ENCODE data around the gene LPCAT3. TPM values are rescaled to one million over a fixed set of nuclear protein-coding genes. Genes with fewer than 3 reads are reported as not detected.

The LPCAT3 gene
- polyA plus RNA-seq, 3 donors from 2014 or later: 18.4 to 39.2 (median 34.8) TPM

DNA sequence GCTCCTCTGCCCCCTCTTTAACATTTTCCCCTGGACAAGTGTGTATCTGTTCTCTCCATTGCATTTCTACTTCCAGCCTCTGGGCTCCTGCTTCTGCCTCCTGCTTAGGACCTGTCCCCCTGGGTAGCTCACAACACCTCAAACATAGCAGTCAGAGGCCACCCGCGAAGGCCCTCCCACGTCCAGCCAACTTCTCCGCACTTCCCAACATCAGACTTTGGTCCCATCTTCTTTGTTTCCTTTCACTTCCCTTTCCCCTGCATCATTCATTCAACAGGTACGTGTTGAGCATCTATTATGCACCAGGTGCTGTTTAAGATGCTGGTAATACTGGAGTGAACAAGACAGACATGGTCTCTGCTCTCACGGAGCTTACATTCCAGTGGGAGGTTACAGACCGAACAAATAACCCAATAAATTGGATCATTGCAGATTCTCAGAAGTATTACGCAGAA is 71.3 kb downstream of the LPCAT3 start:
- H3K27me3 Mint-ChIP-seq (ENCODE audit: low read depth in 3 of 3): peaks cover 8 to 26% (median 15%) of the 10 kb centered on the region in 3 donors
- DNase-seq: no peak
- H3K9me3 Mint-ChIP-seq: no peaks in the 10 kb centered on the region
- peak overlapping the region; percentile 77 to 85 (median 84) for H3K4me3 Mint-ChIP-seq
- H3K4me1 Mint-ChIP-seq: peaks cover 86 to 87% of the 10 kb centered on the region in 2 donors
- H3K36me3 Mint-ChIP-seq: no peaks in the 10 kb centered on the region
- peak overlapping the region; percentile 46 to 100 (median 92) for H3K27ac Mint-ChIP-seq

GRCh38 chr12:6946033-6946919 is 72.0 kb downstream of the LPCAT3 start:
- Mint-ChIP-seq H3K27me3 (ENCODE audit: low read depth in 3 of 3) (peaks cover 8 to 25% (median 15%) of the 10 kb centered on the region in 3 donors), H3K36me3 (no peaks in the 10 kb centered on the region), H3K9me3 (no peaks in the 10 kb centered on the region), H3K4me1 (peaks cover 85 to 87% of the 10 kb centered on the region in 2 donors), H3K4me3 (peak overlapping the region; percentile 77 to 96 (median 85)), H3K27ac (peak overlapping the region; percentile 46 to 100 (median 92))
- DNase-seq: peak; percentile 26 to 47 (median 44)

- Mint-ChIP-seq H3K4me3 (peak overlapping the region; percentile 85 to 98 (median 93)), H3K9me3 (no peaks in the 10 kb centered on the region), H3K4me1 (peaks cover 80% of the 10 kb centered on the region in 2 donors), H3K27me3 (ENCODE audit: low read depth in 3 of 3) (peaks cover 8 to 25% (median 15%) of the 10 kb centered on the region in 3 donors), H3K27ac (peak overlapping the region in 5 of 6 donors; percentile 31 to 100 (median 95)), H3K36me3 (no peaks in the 10 kb centered on the region)
- DNase-seq: no peak
These were observed 72.7 kb downstream of the LPCAT3 start for GRCh38 chr12:6945613-6946012.

DNA sequence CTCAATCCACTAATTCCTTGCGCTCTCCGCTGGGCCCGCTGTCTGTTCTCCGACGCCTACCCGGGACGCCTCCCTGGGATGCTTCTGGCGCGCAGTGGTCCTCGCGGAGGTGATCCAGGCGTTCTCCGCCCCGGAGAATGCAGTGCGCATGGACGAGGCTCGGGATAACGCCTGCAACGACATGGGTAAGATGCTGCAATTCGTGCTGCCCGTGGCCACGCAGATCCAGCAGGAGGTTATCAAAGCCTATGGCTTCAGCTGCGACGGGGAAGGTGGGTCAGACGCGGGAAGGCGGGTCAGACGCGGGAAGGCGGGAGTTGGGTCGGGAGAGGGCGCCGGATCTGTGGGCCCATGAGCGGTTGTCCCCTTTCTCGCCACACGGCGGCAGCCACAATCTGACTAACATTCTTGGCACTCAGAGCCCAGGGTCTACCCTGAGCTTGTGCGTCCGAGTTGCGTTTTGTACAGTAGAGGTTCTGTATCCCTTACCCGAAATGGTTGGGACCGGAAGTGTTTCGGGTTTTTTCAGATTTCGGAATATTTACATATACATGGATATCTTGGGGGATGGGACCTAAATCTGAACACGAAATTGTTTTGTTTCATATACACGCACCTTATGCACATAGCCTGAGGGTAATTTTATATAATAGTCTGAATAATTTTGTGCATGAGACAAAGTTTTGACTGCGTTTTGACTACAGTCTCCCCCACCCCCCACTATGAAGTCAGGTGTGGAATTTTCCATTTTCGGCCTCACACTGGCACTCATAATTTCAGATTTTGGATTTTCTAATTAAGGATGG is 73.7 kb downstream of the LPCAT3 start:
- H3K36me3 Mint-ChIP-seq: no peaks in the 10 kb centered on the region
- H3K4me3 Mint-ChIP-seq: peak overlapping the region; percentile 85 to 98 (median 93)
- peak overlapping the region; percentile 95 to 100 (median 96) for H3K27ac Mint-ChIP-seq
- H3K27me3 Mint-ChIP-seq (ENCODE audit: low read depth in 3 of 3): peaks cover 8 to 26% (median 15%) of the 10 kb centered on the region in 3 donors
- H3K9me3 Mint-ChIP-seq: no peaks in the 10 kb centered on the region
- peaks cover 70% of the 10 kb centered on the region in 2 donors for H3K4me1 Mint-ChIP-seq
- peak; percentile 82 to 85 (median 83) for DNase-seq

GRCh38 chr12:6943722-6944380 is 74.4 kb downstream of the LPCAT3 start, which contains the start of the genes C12orf57 and RNU7-1:
Gene C12orf57, plus strand, starts transcription at chr12:6944022. Its CDS starts 100 bp downstream, at chr12:6944122.
Gene RNU7-1, plus strand, starts transcription at chr12:6943816.
- DNase-seq: peak in 2 of 3 donors; percentile 83 to 89
- peak within 1 kb of the TSS; percentile 85 to 98 (median 93) for H3K4me3 Mint-ChIP-seq
- H3K27ac Mint-ChIP-seq: peak within 1 kb of the TSS; percentile 95 to 100 (median 96)
- peaks cover 65 to 69% of the 10 kb centered on the region in 2 donors for H3K4me1 Mint-ChIP-seq
- no peaks in the 10 kb centered on the region for H3K36me3 Mint-ChIP-seq
- no peaks in the 10 kb centered on the region for H3K9me3 Mint-ChIP-seq
- peaks cover 8 to 22% (median 13%) of the 10 kb centered on the region in 3 donors for H3K27me3 Mint-ChIP-seq (ENCODE audit: low read depth in 3 of 3)

- no peaks in the 10 kb centered on the region for H3K36me3 Mint-ChIP-seq
- peaks cover 60 to 64% of the 10 kb centered on the region in 2 donors for H3K4me1 Mint-ChIP-seq
- H3K9me3 Mint-ChIP-seq: no peaks in the 10 kb centered on the region
- peak in 2 of 3 donors; percentile 89 to 91 for DNase-seq
- peak overlapping the region; percentile 85 to 98 (median 93) for H3K4me3 Mint-ChIP-seq
- H3K27me3 Mint-ChIP-seq (ENCODE audit: low read depth in 3 of 3): peaks cover 8 to 22% (median 12%) of the 10 kb centered on the region in 3 donors
- H3K27ac Mint-ChIP-seq: peak overlapping the region; percentile 95 to 100 (median 96)
These were observed 74.9 kb downstream of the LPCAT3 start for GRCh38 chr12:6943389-6943721.

- H3K36me3 Mint-ChIP-seq: no peaks in the 10 kb centered on the region
- peak overlapping the region in 3 of 5 donors; percentile 20 to 57 (median 21) for H3K4me3 Mint-ChIP-seq
- peaks cover 56 to 59% of the 10 kb centered on the region in 2 donors for H3K4me1 Mint-ChIP-seq
- H3K9me3 Mint-ChIP-seq: no peaks in the 10 kb centered on the region
- H3K27me3 Mint-ChIP-seq (ENCODE audit: low read depth in 3 of 3): peaks cover 8 to 22% (median 12%) of the 10 kb centered on the region in 3 donors
- DNase-seq: no peak
- peak overlapping the region; percentile 88 to 100 (median 96) for H3K27ac Mint-ChIP-seq
These were observed 76.0 kb downstream of the LPCAT3 start for GRCh38 chr12:6942331-6942665.

DNA sequence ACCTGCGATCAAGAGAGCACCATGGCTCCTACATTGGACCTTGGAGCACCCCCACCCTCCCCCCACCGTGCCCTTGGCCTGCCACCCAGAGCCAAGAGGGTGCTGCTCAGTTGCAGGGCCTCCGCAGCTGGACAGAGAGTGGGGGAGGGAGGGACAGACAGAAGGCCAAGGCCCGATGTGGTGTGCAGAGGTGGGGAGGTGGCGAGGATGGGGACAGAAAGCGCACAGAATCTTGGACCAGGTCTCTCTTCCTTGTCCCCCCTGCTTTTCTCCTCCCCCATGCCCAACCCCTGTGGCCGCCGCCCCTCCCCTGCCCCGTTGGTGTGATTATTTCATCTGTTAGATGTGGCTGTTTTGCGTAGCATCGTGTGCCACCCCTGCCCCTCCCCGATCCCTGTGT is 76.5 kb downstream of the LPCAT3 start:
- H3K27me3 Mint-ChIP-seq (ENCODE audit: low read depth in 3 of 3): peaks cover 8 to 17% (median 12%) of the 10 kb centered on the region in 3 donors
- DNase-seq: no peak
- H3K27ac Mint-ChIP-seq: peak overlapping the region in 2 of 6 donors; percentile 96 to 97
- peaks cover 53 to 56% of the 10 kb centered on the region in 2 donors for H3K4me1 Mint-ChIP-seq
- no peaks in the 10 kb centered on the region for H3K36me3 Mint-ChIP-seq
- no peak overlapping the region for H3K4me3 Mint-ChIP-seq
- no peaks in the 10 kb centered on the region for H3K9me3 Mint-ChIP-seq

GRCh38 chr12:6941267-6941666 is 77.0 kb downstream of the LPCAT3 start:
- H3K4me1 Mint-ChIP-seq: peaks cover 53 to 56% of the 10 kb centered on the region in 2 donors
- no peak overlapping the region for H3K4me3 Mint-ChIP-seq
- H3K36me3 Mint-ChIP-seq: no peaks in the 10 kb centered on the region
- H3K27ac Mint-ChIP-seq: no peak overlapping the region
- no peak for DNase-seq
- H3K27me3 Mint-ChIP-seq (ENCODE audit: low read depth in 3 of 3): peaks cover 8 to 16% (median 12%) of the 10 kb centered on the region in 3 donors
- no peaks in the 10 kb centered on the region for H3K9me3 Mint-ChIP-seq

- Mint-ChIP-seq H3K4me1 (peaks cover 38 to 40% of the 10 kb centered on the region in 2 donors), H3K36me3 (peaks cover 0 to 8% (median 0%) of the 10 kb centered on the region in 3 donors), H3K4me3 (peak overlapping the region in 4 of 5 donors; percentile 7 to 63 (median 26)), H3K9me3 (no peaks in the 10 kb centered on the region), H3K27ac (peak overlapping the region in 5 of 6 donors; percentile 51 to 90 (median 82)), H3K27me3 (ENCODE audit: low read depth in 3 of 3) (peaks cover 6 to 11% (median 8%) of the 10 kb centered on the region in 3 donors)
- DNase-seq: no peak
These were observed 79.1 kb downstream of the LPCAT3 start for GRCh38 chr12:6939191-6939540.

DNA sequence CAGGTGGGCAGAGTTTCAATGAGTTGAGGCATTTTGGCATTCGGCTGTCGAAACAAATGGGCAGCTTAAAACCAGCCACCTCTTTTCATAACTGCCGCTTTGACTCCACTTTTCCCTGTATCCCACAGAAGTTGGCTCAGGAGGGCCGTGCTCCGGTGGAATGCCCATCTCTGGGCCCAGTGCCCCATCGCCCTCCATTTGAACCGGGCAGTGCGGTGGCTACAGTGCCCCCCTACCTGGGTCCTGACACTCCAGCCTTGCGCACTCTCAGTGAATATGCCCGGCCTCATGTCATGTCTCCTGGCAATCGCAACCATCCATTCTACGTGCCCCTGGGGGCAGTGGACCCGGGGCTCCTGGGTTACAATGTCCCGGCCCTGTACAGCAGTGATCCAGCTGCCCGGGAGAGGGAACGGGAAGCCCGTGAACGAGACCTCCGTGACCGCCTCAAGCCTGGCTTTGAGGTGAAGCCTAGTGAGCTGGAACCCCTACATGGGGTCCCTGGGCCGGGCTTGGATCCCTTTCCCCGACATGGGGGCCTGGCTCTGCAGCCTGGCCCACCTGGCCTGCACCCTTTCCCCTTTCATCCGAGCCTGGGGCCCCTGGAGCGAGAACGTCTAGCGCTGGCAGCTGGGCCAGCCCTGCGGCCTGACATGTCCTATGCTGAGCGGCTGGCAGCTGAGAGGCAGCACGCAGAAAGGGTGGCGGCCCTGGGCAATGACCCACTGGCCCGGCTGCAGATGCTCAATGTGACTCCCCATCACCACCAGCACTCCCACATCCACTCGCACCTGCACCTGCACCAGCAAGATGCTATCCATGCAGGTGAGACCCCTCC is 79.7 kb downstream of the LPCAT3 start:
- Mint-ChIP-seq H3K27ac (peak overlapping the region; percentile 69 to 91 (median 88)), H3K4me1 (peaks cover 32 to 34% of the 10 kb centered on the region in 2 donors), H3K9me3 (no peaks in the 10 kb centered on the region), H3K4me3 (peak overlapping the region in 4 of 5 donors; percentile 81 to 85 (median 84)), H3K36me3 (peaks cover 0 to 8% (median 0%) of the 10 kb centered on the region in 3 donors), H3K27me3 (ENCODE audit: low read depth in 3 of 3) (peaks cover 2 to 5% (median 4%) of the 10 kb centered on the region in 3 donors)
- DNase-seq: no peak
